ENCODE measurements around the gene CDH20.
A peak's percentile ranks its signal among the peaks of the same experiment; 100 is the strongest.

Gene CDH20

DNA sequence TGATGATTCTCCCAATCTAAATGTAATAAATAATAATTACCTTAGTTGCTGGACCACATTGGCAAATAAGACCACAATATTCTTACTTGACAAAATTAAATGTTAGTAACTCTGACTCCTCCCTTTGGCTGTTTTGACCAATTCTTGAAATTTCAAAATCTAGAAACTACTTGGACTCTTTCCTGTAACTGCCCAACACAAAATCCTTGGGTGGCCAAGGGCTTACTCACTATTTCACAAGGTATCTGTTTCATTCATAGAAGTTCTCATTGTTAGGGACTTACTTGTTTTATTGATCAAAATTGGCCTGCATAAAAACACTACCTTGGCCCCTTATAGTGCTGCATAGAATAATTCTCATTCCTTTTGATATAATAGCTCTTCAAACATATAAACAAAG is 19.4 kb downstream of the CDH20 start:
- no peak for TF ChIP-seq EZH2phosphoT487 (conservative IDR thresholded peaks at IDR 0.05; ENCODE audit: low read length)
- TF ChIP-seq, protein P1, sequence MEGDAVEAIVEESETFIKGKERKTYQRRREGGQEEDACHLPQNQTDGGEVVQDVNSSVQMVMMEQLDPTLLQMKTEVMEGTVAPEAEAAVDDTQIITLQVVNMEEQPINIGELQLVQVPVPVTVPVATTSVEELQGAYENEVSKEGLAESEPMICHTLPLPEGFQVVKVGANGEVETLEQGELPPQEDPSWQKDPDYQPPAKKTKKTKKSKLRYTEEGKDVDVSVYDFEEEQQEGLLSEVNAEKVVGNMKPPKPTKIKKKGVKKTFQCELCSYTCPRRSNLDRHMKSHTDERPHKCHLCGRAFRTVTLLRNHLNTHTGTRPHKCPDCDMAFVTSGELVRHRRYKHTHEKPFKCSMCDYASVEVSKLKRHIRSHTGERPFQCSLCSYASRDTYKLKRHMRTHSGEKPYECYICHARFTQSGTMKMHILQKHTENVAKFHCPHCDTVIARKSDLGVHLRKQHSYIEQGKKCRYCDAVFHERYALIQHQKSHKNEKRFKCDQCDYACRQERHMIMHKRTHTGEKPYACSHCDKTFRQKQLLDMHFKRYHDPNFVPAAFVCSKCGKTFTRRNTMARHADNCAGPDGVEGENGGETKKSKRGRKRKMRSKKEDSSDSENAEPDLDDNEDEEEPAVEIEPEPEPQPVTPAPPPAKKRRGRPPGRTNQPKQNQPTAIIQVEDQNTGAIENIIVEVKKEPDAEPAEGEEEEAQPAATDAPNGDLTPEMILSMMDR (IDR thresholded peaks at IDR 0.05; ENCODE audit: insufficient read depth, low read length, poor library complexity, severe bottlenecking): no peak

DNA sequence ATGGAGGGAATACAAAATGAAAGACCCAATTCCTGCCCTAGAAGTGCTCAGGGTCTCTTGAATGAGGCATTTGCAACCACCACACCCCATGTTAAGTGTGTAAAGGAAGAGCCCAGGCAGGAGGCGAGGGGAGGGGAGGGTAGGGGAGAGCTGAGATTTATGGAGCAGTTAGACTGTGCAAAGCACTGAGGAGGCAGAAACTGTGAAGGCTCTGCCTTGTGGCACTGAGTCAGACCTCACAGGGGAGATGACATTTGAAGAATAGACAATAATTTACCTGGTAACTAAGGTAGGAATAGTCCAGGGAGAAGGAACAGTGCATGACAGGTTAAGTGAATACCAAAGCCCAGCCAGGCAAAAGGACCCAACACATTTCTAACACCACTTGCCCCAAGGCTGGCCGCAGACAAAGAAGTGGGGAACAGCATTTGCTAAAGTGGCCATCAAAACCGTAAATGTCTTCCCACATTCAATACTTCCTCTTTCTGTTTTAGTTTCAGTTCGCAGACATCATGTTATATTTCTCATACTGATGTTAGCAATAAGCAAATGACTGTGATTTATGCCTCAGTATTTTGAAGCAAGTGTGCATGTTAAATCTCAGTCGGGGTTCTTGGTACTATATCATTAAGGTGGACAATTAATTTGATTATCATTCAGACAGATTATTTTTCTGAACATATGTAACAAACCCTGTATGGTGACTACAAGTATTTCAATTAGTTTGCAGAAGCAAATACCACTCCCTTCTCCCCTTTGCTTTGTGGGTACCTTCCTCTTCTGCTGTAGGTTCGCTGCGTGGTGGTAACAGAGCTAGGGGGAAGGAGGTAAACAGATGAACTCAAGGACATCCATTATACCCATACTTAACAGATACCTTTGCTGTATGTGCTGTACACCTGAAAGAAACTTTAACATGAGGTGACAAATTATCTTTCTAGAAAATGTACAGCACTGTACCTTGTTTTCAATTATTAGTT is 27.5 kb downstream of the CDH20 start:
- Histone ChIP-seq H3K9me3 (ENCODE audit: insufficient read depth, low read length) (no peaks in the 10 kb centered on the region), H3K4me3 (ENCODE audit: insufficient read depth, low read length, poor library complexity, severe bottlenecking) (no peak overlapping the region), H4K20me1 (ENCODE audit: low read depth, low read length) (no peaks in the 10 kb centered on the region), H3K27ac (ENCODE audit: low read depth, low read length) (no peak overlapping the region), H3K9ac (ENCODE audit: low read length) (no peak overlapping the region), H3F3A (ENCODE audit: insufficient read depth) (no peaks in the 10 kb centered on the region), H3K79me2 (ENCODE audit: insufficient read depth, low read length) (no peaks in the 10 kb centered on the region), H3K36me3 (ENCODE audit: low read length) (no peaks in the 10 kb centered on the region), H3K4me2 (ENCODE audit: low read depth, low read length, poor library complexity, severe bottlenecking) (peak overlapping the region; percentile 27), H3K9me2 (replicated peaks; ENCODE audit: insufficient read depth, low read length) (no peaks in the 10 kb centered on the region), H2AFZ (ENCODE audit: low read depth, low read length, severe bottlenecking) (no peak overlapping the region), H3K27me3 (ENCODE audit: low read length) (no peaks in the 10 kb centered on the region)
- TF ChIP-seq, protein P1 (IDR thresholded peaks at IDR 0.05; ENCODE audit: insufficient read depth, low read length, poor library complexity, severe bottlenecking): no peak
- no peak for TF ChIP-seq EZH2phosphoT487 (conservative IDR thresholded peaks at IDR 0.05; ENCODE audit: low read length)

More for the DNA sequence above, 19.4 kb downstream of the CDH20 start:
- no peaks in the 10 kb centered on the region for H3K27me3 ChIP-seq (ENCODE audit: low read length)
- no peak overlapping the region for H3K4me2 ChIP-seq (ENCODE audit: low read depth, low read length, poor library complexity, severe bottlenecking)
- no peaks in the 10 kb centered on the region for H3K9me3 ChIP-seq (ENCODE audit: insufficient read depth, low read length)
- no peaks in the 10 kb centered on the region for H3F3A ChIP-seq (ENCODE audit: insufficient read depth)
- no peaks in the 10 kb centered on the region for H3K9me2 ChIP-seq (replicated peaks; ENCODE audit: insufficient read depth, low read length)
- no peaks in the 10 kb centered on the region for H4K20me1 ChIP-seq (ENCODE audit: low read depth, low read length)
- no peaks in the 10 kb centered on the region for H3K36me3 ChIP-seq (ENCODE audit: low read length)
- no peak overlapping the region for H3K4me3 ChIP-seq (ENCODE audit: insufficient read depth, low read length, poor library complexity, severe bottlenecking)
- no peak overlapping the region for H3K9ac ChIP-seq (ENCODE audit: low read length)
- H3K27ac ChIP-seq (ENCODE audit: low read depth, low read length): no peak overlapping the region
- H3K79me2 ChIP-seq (ENCODE audit: insufficient read depth, low read length): no peaks in the 10 kb centered on the region
- H2AFZ ChIP-seq (ENCODE audit: low read depth, low read length, severe bottlenecking): no peak overlapping the region

DNA sequence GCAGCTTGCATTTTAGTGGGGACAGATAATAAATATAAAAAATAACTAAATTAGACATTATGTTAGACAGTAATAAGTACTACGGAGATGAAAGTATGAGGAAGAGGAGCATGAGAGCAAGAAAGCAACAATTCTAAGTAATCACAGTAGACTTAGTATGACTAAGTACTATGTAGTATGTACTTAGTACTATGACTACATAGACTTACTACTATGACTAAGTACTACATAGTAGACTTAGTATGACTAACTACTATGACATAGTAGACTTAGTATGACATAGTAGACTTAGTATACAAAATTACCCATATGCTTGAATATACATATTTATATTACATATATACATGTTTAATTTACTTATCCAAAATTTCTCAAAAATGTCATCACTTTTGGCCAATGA is 29.3 kb downstream of the CDH20 start:
- Histone ChIP-seq H3F3A (ENCODE audit: insufficient read depth) (no peaks in the 10 kb centered on the region), H3K79me2 (ENCODE audit: insufficient read depth, low read length) (no peaks in the 10 kb centered on the region), H3K9me3 (ENCODE audit: insufficient read depth, low read length) (no peaks in the 10 kb centered on the region), H2AFZ (ENCODE audit: low read depth, low read length, severe bottlenecking) (no peak overlapping the region), H3K27me3 (ENCODE audit: low read length) (no peaks in the 10 kb centered on the region), H3K9ac (ENCODE audit: low read length) (no peak overlapping the region), H3K27ac (ENCODE audit: low read depth, low read length) (no peak overlapping the region), H3K36me3 (ENCODE audit: low read length) (no peaks in the 10 kb centered on the region), H3K4me3 (ENCODE audit: insufficient read depth, low read length, poor library complexity, severe bottlenecking) (no peak overlapping the region), H4K20me1 (ENCODE audit: low read depth, low read length) (no peaks in the 10 kb centered on the region), H3K9me2 (replicated peaks; ENCODE audit: insufficient read depth, low read length) (no peaks in the 10 kb centered on the region), H3K4me2 (ENCODE audit: low read depth, low read length, poor library complexity, severe bottlenecking) (no peak overlapping the region)
- TF ChIP-seq, protein P1 (IDR thresholded peaks at IDR 0.05; ENCODE audit: insufficient read depth, low read length, poor library complexity, severe bottlenecking): no peak
- no peak for TF ChIP-seq EZH2phosphoT487 (conservative IDR thresholded peaks at IDR 0.05; ENCODE audit: low read length)
